ENCODE measurements around the gene SLC45A2. TPM values are rescaled to one million over a fixed set of nuclear protein-coding genes. Genes with fewer than 3 reads are reported as not detected.
"Not testable (repeated sequence)": the region's sequence is repeated elsewhere in the genome, so short reads cannot be mapped to it uniquely, and the experiment has no call there.

Gene SLC45A2
- total RNA-seq, 2 donors from 2014 or later, result 0.15 to 0.16 TPM

DNA sequence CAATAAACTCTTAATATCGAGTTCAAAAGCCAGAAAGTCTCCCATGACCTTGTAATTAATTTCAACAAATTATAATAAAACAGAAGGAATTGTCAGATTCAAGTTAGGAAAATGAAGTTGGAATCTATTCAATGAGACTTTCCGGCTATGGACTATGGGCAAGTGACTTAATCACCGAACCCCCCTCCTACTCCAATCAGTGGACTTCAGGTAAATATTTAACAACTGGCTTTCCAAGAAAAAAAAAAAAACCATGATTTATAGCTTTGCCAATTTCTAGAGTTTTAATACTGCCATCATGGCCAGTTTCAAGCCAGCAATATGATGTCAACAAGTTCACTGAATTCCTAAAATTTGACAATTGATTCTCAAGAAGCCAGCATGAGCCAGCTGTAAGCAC is 4.5 kb downstream of the SLC45A2 start:
- DNase-seq, result no peak
- no peak for ATAC-seq
- intact Hi-C loops (cut with DNase I), result no loop called here

DNA sequence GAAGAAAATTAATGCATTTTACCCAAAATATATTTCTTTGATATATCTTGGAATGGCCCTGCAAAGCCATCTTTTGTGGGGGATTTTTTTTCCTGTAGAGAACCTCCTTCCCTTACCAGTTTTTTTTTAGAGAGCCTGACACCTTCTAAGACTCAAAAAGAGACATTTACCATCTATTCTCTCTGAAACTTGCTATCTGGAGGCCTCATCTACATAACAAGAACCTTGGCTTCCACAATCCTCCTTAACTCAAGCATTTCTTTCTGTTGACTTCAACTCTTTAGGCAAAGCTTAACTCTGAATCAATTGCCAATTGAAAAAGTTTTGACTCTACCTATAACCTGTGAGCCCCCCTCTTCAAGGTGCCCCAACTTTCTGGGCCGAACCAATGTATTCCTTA is 6.2 kb downstream of the SLC45A2 start:
- ATAC-seq (no peak), DNase-seq (no peak)

DNA sequence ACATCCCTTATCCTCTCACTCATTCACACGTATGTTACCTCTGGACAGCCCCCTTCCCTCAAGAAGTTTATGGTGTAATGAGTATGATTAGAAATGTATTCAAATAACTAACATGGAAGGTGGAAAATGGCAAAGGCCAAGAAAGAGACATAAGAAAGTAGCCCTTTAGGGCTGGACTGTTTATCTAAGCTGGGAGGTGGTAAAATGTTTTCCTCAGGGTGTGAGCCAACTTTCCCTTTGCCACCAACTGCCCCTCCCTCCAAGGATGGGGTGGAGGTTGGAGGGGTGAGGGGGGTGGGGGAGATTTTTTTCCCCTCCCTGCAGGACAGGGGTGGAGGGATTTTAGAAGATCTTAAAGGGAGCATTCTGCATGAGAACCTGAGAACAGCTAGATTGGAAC is 8.2 kb downstream of the SLC45A2 start:
- DNase-seq (no peak), ATAC-seq (no peak)
- intact Hi-C loops (cut with DNase I), result no loop called here

More for the DNA sequence above, 6.2 kb downstream of the SLC45A2 start:
- intact Hi-C loops (cut with DNase I), result no loop called here

DNA sequence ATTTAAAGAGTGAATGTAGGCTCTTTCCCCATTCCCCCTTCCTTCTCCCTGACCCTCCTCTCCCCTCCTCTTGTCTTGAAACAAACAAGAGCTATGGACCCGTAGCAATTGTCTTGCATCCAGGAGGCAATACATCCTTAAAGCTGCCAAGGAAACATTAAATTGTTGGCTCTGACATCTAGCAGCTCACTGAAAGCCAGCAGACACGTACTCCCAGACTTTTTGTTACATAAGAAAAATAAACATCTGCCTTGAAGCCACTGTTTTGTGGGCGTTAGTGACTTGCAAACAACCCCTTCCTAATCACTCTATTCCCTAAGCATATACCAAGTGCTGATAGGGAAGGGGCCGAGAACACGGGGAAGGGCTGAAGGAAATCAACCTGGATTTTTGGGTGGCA is 8.6 kb downstream of the SLC45A2 start:
- no peak for DNase-seq
- intact Hi-C loops (cut with DNase I), result no loop called here
- no peak for ATAC-seq

DNA sequence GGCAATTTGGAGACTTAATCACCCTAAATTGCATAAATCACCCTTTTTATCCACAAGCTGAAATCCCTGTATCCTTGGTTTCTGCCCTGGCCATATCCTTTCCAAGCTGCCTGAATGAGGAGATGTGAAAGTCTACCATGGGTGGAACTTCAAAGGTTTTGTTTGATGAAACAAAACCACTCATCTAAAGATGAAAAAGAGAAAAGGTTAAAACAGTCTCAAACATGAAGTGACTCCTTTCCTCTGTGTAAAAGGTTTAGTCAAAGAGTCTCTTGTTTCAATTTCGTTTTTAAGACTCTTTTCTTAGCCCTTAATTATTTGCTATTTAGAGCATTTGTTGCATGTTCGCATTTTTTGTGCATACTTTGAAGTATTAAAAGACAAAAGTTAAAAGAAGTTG is 11.2 kb downstream of the SLC45A2 start:
- DNase-seq (no peak), ATAC-seq (no peak)
- intact Hi-C loops (cut with DNase I), result no loop called here

DNA sequence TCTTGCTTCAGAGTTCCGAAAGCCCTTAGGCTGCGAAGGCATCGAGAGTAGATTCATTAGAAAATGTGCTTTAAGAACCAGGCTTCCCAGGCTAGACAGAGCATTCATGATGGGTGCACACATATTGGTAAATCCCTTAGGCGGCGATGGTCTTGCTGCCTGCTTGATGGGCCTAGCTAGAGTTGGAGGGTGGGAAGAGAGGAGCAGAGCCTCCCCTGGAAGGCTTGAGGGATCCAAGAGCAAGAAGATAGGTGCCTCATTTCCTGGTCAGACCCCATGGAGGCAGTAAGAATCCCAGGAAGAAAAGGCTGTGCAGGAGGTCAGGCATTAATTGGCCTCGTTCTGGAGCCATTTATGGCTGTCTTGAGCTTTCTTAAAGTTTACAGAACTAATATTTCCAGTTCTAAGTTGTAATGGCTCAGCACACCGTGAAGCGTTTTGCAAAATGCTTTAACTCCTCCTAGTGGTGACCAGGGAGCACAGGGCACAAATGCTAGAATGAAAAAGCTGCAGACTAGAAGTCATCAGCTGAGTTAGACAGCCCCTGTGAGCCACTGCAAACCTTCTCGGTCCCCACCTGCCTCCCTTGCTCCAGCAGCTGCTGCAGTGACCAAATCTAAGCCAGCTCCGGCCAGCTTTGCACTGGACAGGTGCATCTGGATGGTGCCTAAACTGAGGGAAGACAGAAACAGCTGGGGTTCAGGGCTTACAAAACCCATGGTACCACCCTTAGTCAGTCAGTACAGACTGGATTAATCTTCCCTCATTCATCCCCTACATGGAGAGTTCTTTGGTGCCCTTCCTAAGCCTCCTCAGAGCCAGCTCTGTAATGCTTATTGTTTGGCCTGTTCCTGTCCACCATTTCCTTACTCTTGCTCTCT is 14.7 kb downstream of the SLC45A2 start:
- ATAC-seq, result peak; percentile 64 to 81
- DNase-seq, result no peak
- intact Hi-C loops (cut with DNase I), result loop anchor here (2.0 to 10.0 kb wide), 2 partner anchors 533 to 535 kb away; no protein-coding TSS in a partner anchor

DNA sequence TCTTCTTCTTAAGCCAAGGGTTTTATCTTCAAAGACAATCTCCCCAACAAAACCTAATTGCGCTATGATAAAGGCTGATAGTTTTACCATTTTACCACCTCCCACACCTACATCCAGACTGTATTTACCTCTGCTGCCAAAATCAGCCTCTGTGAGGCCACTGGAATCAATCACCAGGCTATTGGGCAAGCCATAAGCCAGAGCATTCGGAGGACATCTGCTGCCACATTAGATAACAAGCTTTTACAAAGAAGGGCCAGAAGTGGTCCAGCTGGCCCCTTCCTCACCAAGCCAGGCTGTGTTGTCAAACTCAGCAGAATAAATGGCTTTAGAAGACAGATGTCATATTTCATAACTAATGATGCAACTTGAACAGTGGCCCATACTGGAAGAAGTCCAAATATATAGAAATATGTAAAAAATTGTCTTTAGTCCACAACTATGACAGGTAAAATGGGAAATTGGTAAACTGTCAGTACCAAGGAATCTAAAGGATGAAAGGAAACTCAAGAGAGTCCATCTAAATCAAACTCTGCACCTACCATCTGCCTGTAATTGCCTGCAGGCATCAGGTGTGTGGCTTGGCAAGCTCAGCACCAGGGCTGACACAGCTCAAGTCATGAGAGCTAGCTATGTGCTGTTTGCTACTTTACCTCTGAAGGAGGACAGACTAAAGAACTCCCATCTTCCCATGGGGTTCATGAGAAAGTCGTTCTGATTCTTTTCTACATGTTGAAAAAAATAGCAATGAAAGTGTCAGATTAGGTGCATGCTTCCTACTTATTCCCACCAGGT is 16.1 kb downstream of the SLC45A2 start:
- DNase-seq (no peak), ATAC-seq (no peak)
- intact Hi-C loops (cut with DNase I), result loop anchor here (2.0 to 10.0 kb wide), 2 partner anchors 532 to 534 kb away; no protein-coding TSS in a partner anchor

DNA sequence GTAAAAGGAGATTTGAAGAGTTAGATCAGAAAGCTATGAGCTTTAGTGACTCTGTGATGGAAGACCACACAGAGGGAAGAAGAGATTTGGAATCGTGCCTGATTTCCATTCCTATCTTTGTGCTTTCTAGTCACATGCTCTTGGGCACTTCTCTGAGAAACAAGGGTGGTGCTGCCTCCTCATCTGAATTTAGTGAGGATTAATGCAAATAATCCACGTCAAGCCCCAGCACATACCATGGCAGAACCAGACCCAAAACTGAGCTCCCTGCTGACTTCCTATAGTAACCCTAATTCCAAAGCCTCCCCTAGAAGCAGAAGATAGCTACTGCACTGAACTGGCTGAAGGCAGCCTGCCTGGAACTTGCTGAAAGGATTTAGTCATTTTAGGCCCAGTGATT is 17.7 kb downstream of the SLC45A2 start:
- no peak for DNase-seq
- intact Hi-C loops (cut with DNase I), result loop anchor here in 1 of 2 donors (10.0 kb wide), 1 partner anchor 532 kb away; no protein-coding TSS in a partner anchor
- ATAC-seq, result no peak

DNA sequence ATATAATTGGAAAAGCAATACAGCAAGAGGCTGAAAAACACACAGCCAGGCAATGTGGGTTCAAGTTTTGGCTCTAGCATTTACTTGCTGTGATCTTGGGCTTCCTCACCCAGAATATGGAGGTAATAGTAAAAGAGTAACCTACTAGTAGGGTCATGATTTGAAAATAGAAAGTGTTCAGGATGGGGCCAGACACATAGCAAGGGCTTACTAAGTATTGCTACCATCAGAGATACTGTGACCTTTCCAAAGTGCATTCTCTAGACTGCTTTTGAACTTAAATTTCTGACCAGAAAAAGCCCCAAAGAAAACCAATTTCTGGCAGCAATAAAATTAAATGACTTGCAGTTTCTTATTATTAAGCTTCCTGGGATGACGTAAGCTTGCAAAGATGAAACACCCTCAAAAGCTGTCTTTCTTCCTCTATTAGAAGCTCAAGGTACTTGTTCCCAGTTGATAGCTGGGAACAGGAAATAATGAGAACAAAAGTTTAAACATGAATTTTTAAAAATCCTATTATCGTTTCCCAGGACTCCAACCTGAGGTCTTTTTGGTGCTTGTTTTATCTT is 20.3 kb downstream of the SLC45A2 start:
- ATAC-seq (no peak), DNase-seq (no peak)
- intact Hi-C loops (cut with DNase I), result loop anchor here in 1 of 2 donors (10.0 kb wide), 1 partner anchor 529 kb away; no protein-coding TSS in a partner anchor

DNA sequence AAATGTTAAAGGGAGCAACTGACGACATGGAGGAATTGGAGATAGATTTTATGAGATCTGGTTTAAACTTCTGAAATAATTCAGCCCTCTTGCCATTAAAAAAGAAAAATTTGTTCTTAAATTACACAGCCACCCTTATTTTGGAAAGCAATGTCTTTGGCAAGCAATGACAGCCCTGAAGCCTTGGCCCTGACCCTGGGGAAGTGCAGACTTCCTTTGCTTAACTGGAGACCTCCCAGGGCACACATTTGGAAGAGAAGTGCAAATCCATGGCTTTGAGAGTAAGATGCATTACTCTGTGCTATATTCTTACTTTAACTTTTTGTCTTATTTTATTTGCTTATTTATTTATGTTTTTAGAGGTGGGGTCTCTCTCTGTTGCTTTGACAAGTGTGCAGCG is 26.3 kb downstream of the SLC45A2 start:
- DNase-seq, result no peak
- intact Hi-C loops (cut with DNase I), result no loop called here
- ATAC-seq, result no peak

DNA sequence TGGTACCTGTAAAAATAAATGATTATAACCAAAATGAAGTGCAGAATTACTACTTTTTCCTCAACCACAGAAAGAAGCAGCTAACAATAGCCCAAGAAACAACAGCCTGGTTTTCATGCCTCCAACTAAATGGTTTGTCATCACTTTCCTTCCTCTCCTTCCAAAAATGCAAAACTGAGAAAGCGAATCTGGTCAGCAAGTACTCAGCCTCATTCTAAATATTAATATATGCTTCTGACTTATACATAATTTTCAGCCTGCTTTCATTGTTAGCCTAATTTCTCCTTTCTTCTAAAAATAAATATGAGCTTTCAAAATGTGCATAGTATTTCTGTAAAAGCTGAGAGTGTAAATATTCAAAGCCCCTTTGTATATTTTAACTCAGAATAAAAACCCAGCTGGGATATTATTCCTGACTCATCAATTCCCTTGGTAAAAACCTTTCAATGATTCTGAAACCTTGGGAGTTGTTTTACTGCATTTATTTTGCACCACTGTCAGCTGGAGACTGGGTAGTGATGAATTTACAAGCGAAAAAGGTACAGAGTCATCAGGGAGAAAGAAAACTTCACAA is 26.8 kb downstream of the SLC45A2 start:
- intact Hi-C loops (cut with DNase I), result no loop called here
- no peak for ATAC-seq
- no peak for DNase-seq

DNA sequence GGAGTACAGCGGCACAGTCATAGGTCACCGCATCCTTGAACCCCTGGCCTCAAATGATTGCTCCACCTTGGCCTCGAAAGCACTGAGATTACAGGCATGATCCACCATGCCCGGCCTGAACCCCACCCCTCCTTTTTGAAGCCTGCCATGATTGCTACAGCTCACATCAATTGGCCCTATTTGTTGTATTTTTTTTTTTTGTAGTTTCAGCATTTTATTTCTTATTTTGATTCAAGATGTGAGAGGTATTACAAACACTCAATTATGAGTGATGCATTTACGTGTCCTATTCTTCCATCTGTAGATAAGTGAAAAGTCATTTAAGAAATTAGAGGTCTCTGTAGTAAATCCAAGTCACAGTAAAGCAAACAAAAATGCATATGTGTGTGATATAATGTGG is 32.3 kb downstream of the SLC45A2 start:
- ATAC-seq; intact Hi-C loops (cut with DNase I); DNase-seq: not testable (repeated sequence)

DNA sequence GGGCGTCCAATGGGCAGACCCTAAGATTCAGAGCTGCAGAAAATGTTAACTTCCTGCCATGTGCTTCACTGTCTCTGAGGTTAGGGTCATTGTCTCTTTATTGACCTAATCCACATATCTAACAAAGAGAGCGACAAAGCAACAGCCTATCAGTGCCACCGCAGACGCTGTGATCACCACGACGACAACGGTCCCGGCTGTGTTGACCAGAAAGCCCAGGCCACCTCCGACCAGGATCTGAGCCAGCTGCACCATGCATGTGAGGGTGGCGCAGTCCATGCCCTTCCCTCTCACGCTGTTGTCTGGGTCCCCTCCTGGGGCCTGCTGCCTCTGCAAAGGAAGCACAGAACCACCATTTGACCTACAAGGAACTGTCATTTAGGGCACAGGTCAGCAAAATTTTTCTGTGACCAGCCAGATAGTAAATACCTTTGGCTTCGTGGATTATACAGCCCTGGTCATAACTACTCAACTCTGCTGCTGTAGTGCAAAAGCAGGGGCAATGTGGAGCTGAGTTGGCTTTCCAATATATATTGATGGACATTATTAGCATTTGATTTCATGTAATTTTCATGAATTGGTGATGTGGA is 39.9 kb downstream of the SLC45A2 start:
- no peak for ATAC-seq
- DNase-seq, result no peak
- intact Hi-C loops (cut with DNase I), result no loop called here

DNA sequence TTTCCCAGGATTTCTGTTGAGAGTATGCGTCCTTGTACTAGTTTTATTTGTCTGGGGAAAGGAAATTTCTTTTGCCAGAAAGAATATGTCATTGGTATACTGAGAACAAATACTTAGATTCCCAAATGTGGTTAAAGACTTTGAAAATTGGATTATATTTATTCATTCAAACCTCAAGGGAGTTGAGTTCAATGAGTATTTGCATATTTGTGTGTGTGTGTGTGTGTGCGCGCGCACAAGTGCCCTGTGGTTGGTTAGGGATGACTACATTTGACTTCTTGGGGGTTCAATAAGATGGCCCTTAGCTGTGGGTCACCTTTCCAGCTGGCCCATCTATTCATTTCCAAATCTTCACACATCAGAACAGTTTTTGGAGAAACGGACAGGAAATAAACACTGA is 43.4 kb downstream of the SLC45A2 start:
- intact Hi-C loops (cut with DNase I), result no loop called here
- ATAC-seq, result no peak
- no peak for DNase-seq

DNA sequence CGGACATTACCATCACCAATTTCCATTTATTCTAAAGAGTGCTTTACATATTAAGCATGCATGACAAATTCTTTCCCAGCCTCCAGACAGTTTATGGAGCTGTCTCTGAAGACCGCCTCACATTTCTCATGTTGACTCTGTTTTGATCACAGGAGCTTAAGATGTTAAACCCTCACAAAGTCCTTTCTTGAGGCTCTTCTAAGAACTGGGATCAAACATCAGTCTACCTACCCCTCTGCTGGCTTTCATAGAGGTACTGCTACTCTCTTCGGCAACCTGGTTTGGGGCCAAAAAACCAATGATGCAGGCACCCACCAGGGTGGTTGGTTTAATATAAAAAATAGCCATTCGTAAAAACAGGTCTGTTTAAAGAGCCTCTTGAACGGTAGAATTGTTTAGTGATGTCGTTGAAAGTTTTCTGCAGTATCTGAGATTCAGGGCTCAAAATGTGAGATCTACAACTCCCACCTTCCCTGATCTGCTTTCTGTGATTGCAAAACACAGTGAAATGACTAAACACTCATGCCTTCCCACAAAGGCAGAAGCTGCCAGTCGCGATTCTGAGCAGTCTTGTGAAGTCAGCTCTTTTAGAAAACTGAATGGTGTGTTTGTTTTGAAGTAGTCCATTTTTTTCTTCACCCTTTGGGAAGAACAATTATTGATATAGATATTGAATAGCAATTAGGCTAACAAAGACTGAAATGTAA is 44.8 kb downstream of the SLC45A2 start:
- intact Hi-C loops (cut with DNase I), result loop anchor here in 1 of 2 donors (10.0 kb wide), 1 partner anchor 505 kb away; no protein-coding TSS in a partner anchor
- ATAC-seq, result no peak

DNA sequence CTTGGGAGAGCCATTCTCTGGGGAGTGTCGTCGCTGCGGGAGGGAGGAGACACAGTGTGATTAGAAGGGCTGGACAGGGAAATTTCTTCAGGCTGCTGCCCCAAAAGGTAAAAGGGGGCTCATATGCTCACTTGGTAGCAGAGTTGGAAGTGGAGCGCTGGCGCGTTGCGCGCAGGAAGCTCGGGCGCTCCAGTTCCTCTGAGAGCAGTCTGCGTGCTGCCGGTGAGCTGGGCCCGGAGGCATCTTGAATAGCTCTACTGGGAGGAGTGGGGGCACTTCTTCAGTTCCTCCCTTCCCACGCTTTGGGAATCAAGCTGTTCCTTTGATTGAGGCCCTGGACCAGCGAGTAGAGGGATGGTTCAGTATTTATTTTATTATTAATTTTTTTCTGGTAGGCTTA is 45.6 kb downstream of the SLC45A2 start:
- intact Hi-C loops (cut with DNase I), result loop anchor here in 1 of 2 donors (10.0 kb wide), 1 partner anchor 504 kb away; no protein-coding TSS in a partner anchor
- no peak for DNase-seq
- no peak for ATAC-seq

More for the DNA sequence above, 44.8 kb downstream of the SLC45A2 start:
- DNase-seq, result no peak

DNA sequence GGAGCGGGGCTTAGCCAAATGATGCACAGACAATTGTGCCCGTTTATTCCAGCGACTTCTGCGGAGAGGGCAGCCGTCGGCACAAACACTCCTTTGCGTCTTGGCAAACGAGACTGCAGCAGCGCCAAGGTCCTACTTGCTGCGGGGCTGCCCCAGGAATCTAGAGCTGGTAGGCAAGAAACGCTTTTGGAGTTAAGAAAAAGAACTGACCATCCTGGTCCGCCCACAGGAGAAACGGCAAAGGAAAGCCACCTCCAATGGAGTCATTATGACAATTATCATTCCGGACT is 46.0 kb downstream of the SLC45A2 start:
- intact Hi-C loops (cut with DNase I), result loop anchor here in 1 of 2 donors (10.0 kb wide), 1 partner anchor 504 kb away; no protein-coding TSS in a partner anchor
- ATAC-seq, result no peak
- DNase-seq, result no peak
